Spleen (tissue), 11 donors: ENCODE results near the gene CHD6. TPM values are rescaled to one million over a fixed set of nuclear protein-coding genes. Genes with fewer than 3 reads are reported as not detected.

ENCODE experiments used
- DNase-seq: peaks from one replicate; pipeline ENCODE4 v3.0.0-alpha.2; 2020
- H3K27ac ChIP-seq, 8 donors: fragments of 200-600 bp; sonication (generic) in 7 of 8; 1 replicate in 4 of 8; 2 replicates in 4 of 8; pipeline versions ENCODE4 v1.5.0 to v1.8.0; 2016 to 2021; ENCODE audit warnings: inconsistent platforms in 4 of 8, mild to moderate bottlenecking in 4 of 8, moderate library complexity in 1 of 8
- H3K27me3 ChIP-seq, 7 donors: fragments of 200-600 bp; sonication (generic) in 6 of 7; replicated peaks in 1 of 7; 1 replicate in 4 of 7; 2 replicates in 3 of 7; pipeline versions ENCODE4 v1.5.0 to v1.8.0; 2016 to 2021; ENCODE audit warnings: inconsistent platforms in 3 of 7, mild to moderate bottlenecking in 1 of 7
- H3K36me3 ChIP-seq, 6 donors: fragments of 200-600 bp; sonication (generic) in 5 of 6; 1 replicate in 4 of 6; 2 replicates in 2 of 6; pipeline versions ENCODE4 v1.5.0 to v1.8.0; 2016 to 2021; ENCODE audit warnings: inconsistent platforms in 2 of 6
- H3K4me1 ChIP-seq, 6 donors: fragments of 200-600 bp; sonication (generic) in 5 of 6; 1 replicate in 3 of 6; 2 replicates in 3 of 6; pipeline versions ENCODE4 v1.5.0 to v1.8.0; 2016 to 2021; ENCODE audit warnings: inconsistent platforms in 3 of 6
- H3K4me3 ChIP-seq, 8 donors: fragments of 200-600 bp; sonication (generic) in 7 of 8; 1 replicate in 4 of 8; 2 replicates in 4 of 8; pipeline versions ENCODE4 v1.5.0 to v1.8.0; 2016 to 2021; ENCODE audit warnings: inconsistent platforms in 4 of 8, mild to moderate bottlenecking in 4 of 8, moderate library complexity in 2 of 8
- H3K9me3 ChIP-seq, 8 donors: fragments of 200-600 bp; sonication (generic) in 7 of 8; 1 replicate in 4 of 8; 2 replicates in 4 of 8; pipeline versions ENCODE4 v1.5.0 to v1.8.0; 2016 to 2021; ENCODE audit warnings: inconsistent platforms in 4 of 8
- CTCF ChIP-seq, 11 experiments: fragments of 200-600 bp in 7 of 11; fragments of 450-650 bp in 4 of 11; sonication (generic) in 4 of 11; IDR thresholded peaks in 8 of 11; conservative IDR thresholded peaks in 3 of 11; 1 replicate in 7 of 11; 2 replicates in 4 of 11; pipeline versions ENCODE4 v1.4.0 to v1.8.0; 2016 to 2021; ENCODE audit warnings: antibody characterized with exemption in 11 of 11, inconsistent platforms in 4 of 11, mild to moderate bottlenecking in 1 of 11
- POLR2A ChIP-seq, 3 donors: fragments of 450-650 bp; IDR thresholded peaks; one replicate each; pipeline ENCODE4 v1.5.1; 2017; ENCODE audit warnings: antibody characterized with exemption in 3 of 3, mild to moderate bottlenecking in 1 of 3
- POLR2AphosphoS5 ChIP-seq, 3 donors: sonication (generic); formaldehyde crosslinking; IDR thresholded peaks; one replicate each; pipeline ENCODE4 v1.5.1; 2017; ENCODE audit warnings: antibody characterized with exemption in 3 of 3
- WGBS, 5 donors: extraction: QIAGEN DNeasy Blood & Tissue Kit in 3 of 5; methylation state at CpG; one replicate each; pipeline versions ENCODE4 v1.1.5 to v1.1.7; 2013 to 2018; 5-methylcytosine and 5-hydroxymethylcytosine counted together
- intact Hi-C: fragments of 100-400 bp; cut with DNase I; formaldehyde crosslinking; loops from one replicate; pipeline ENCODE4 v1.15.0; 2023; ENCODE audit warnings: low total_unique reads
- polyA plus RNA-seq, 3 donors: library from polyadenylated mRNA; stranded (reverse); fragments of 200-250 nt; gene quantifications; one replicate each; pipeline ENCODE4 v1.2.1, GENCODE V29; 2013
- total RNA-seq, 7 donors: library from RNA; depleted of rRNA in 3 of 7; stranded (reverse); fragments of >200 nt in 3 of 7; fragmentation: NEBNext Ultra II Directional in 4 of 7; extraction: Animal tissue kit (Norgen Biotek cat#: 25700) in 4 of 7; gene quantifications; one replicate each; pipeline versions ENCODE4 v1.1.0 to v1.2.1, GENCODE V29; 2016 to 2021
- donor health status: healthy with polysubstance abuse.
- donor health status: DM: no; HTN: no; CAD: no; lungs with moderate emphysema.
- donor health status: DM: no; HTN: no; CAD: no.
- donor health status: Bipolar disorder and iron deficiency.
- donor health status: healthy.
- donor health status: DM: no; HTN: no; CAD: no.
- donor health status: DM: yes; HTN: yes; CAD: no.

Gene CHD6
- total and polyA plus RNA-seq, 10 donors = 4.2 to 68.3 (median 47.8) TPM

- no peak overlapping the region for H3K4me3 ChIP-seq
- intact Hi-C loops = no loop called here
- H3K4me1 ChIP-seq = peaks cover 0 to 35% (median 12%) of the 10 kb centered on the region in 6 donors
- no peaks in the 10 kb centered on the region for H3K27me3 ChIP-seq
- TF ChIP-seq POLR2AphosphoS5 (IDR thresholded peaks at IDR 0.05) = no peak
- TF ChIP-seq POLR2A (IDR thresholded peaks at IDR 0.05) = no peak
- TF ChIP-seq CTCF (IDR thresholded peaks at IDR 0.05 in 8 of 11, conservative IDR thresholded peaks at IDR 0.05 in 3 of 11) = no peak
- 85 to 90% (median 87%) methylated on average over 9 to 10 of the region's 10 CpGs for WGBS, 5 donors
- H3K36me3 ChIP-seq = peaks cover 0 to 95% (median 62%) of the 10 kb centered on the region in 6 donors
- no peaks in the 10 kb centered on the region for H3K9me3 ChIP-seq
- no peak for DNase-seq
- H3K27ac ChIP-seq = no peak overlapping the region
Measured at GRCh38 chr20:41406353-41406752, 211.8 kb downstream of the CHD6 start.

- DNase-seq = no peak
- TF ChIP-seq POLR2AphosphoS5 (IDR thresholded peaks at IDR 0.05) (no peak), CTCF (IDR thresholded peaks at IDR 0.05 in 8 of 11, conservative IDR thresholded peaks at IDR 0.05 in 3 of 11) (no peak), POLR2A (IDR thresholded peaks at IDR 0.05) (no peak)
- H3K27ac ChIP-seq = no peak overlapping the region
- WGBS, 5 donors = 94 to 100% (median 100%) methylated on average over 3 of the region's 3 CpGs
- no peaks in the 10 kb centered on the region for H3K9me3 ChIP-seq
- H3K4me1 ChIP-seq = peaks cover 0 to 35% (median 12%) of the 10 kb centered on the region in 6 donors
- intact Hi-C loops = no loop called here
- no peaks in the 10 kb centered on the region for H3K27me3 ChIP-seq
- H3K4me3 ChIP-seq = no peak overlapping the region
- peaks cover 0 to 86% (median 54%) of the 10 kb centered on the region in 6 donors for H3K36me3 ChIP-seq
Measured at GRCh38 chr20:41405436-41405835, 212.7 kb downstream of the CHD6 start.

GRCh38 chr20:41403604-41404003, 214.6 kb downstream of the CHD6 start:
- intact Hi-C loops = no loop called here
- peaks cover 0 to 21% (median 5%) of the 10 kb centered on the region in 6 donors for H3K4me1 ChIP-seq
- no peak overlapping the region for H3K27ac ChIP-seq
- no peaks in the 10 kb centered on the region for H3K9me3 ChIP-seq
- peaks cover 0 to 68% (median 47%) of the 10 kb centered on the region in 6 donors for H3K36me3 ChIP-seq
- no peak for DNase-seq
- no peak overlapping the region for H3K4me3 ChIP-seq
- WGBS, 5 donors = 89 to 93% (median 92%) methylated on average over 12 of the region's 12 CpGs
- TF ChIP-seq POLR2A (IDR thresholded peaks at IDR 0.05) (no peak), CTCF (IDR thresholded peaks at IDR 0.05 in 8 of 11, conservative IDR thresholded peaks at IDR 0.05 in 3 of 11) (no peak), POLR2AphosphoS5 (IDR thresholded peaks at IDR 0.05) (no peak)
- H3K27me3 ChIP-seq = no peaks in the 10 kb centered on the region

- 60 to 93% (median 85%) methylated on average over 2 of the region's 2 CpGs for WGBS, 5 donors
- Histone ChIP-seq H3K27ac (no peak overlapping the region), H3K9me3 (no peaks in the 10 kb centered on the region), H3K4me3 (no peak overlapping the region), H3K27me3 (no peaks in the 10 kb centered on the region), H3K4me1 (peaks cover 0 to 3% (median 0%) of the 10 kb centered on the region in 6 donors), H3K36me3 (peaks cover 0 to 16% (median 3%) of the 10 kb centered on the region in 6 donors)
- DNase-seq = no peak
- no peak for TF ChIP-seq CTCF (IDR thresholded peaks at IDR 0.05 in 8 of 11, conservative IDR thresholded peaks at IDR 0.05 in 3 of 11)
- TF ChIP-seq POLR2AphosphoS5 (IDR thresholded peaks at IDR 0.05) = no peak
- no peak for TF ChIP-seq POLR2A (IDR thresholded peaks at IDR 0.05)
- intact Hi-C loops = no loop called here
Measured at GRCh38 chr20:41398408-41398807, 219.8 kb downstream of the CHD6 start.
